GM12873 (cell line): ENCODE results near the gene SERP2.

Source experiments
- TF ChIP-seq, protein P1 (sequence below): IDR thresholded peaks from 2 replicates; pipeline ENCODE4 v1.5.1; 2012; ENCODE audit warnings: low read depth, mild to moderate bottlenecking, moderate library complexity, low read length, control low read depth; ENCODE audit not compliant: insufficient read depth; ENCODE audit errors: missing control alignments

SERP2 gene

DNA sequence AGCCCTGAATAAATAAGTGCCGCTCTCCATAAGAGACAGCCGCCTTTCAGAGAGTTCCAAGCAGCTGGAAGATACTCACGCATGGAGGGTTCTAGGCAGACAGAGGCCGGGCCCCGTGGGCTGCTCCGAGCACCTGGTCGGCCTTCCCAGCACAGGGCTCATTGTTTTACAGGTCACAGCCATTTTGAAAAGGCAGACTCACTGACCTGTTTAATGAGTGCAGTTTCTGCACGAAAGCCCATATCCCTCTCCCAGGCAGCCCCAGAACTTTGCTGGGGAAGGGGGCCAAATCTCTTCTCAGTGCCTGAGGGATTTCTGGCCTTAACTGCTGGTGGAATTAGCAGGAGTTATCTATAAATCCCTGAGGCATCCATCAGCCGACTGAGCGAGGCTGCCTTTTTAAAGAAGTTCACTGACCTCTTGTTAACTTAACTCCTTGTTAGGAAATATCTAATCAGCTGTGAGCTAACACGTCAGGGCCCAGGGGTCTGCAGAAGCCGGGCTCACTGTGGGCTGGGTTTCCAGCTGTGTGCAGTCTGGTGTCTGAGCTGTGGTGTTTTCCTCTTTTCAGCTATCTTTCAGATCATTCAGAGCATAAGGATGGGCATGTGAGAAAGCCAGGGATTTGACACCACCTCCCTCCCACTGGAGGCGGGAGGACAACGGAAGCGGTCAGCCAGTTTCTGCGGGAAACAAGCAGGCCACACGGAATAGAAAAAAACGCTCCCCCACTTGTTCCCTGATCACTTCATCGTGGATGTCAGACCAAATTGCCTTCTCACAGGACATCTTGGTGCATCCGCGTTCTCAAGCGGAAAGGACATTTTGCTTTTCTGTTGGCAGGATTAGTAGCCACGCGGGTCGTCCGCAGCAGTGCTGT lies 23.3 kb downstream of the SERP2 start:
- TF ChIP-seq, protein P1, sequence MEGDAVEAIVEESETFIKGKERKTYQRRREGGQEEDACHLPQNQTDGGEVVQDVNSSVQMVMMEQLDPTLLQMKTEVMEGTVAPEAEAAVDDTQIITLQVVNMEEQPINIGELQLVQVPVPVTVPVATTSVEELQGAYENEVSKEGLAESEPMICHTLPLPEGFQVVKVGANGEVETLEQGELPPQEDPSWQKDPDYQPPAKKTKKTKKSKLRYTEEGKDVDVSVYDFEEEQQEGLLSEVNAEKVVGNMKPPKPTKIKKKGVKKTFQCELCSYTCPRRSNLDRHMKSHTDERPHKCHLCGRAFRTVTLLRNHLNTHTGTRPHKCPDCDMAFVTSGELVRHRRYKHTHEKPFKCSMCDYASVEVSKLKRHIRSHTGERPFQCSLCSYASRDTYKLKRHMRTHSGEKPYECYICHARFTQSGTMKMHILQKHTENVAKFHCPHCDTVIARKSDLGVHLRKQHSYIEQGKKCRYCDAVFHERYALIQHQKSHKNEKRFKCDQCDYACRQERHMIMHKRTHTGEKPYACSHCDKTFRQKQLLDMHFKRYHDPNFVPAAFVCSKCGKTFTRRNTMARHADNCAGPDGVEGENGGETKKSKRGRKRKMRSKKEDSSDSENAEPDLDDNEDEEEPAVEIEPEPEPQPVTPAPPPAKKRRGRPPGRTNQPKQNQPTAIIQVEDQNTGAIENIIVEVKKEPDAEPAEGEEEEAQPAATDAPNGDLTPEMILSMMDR, result no peak

- TF ChIP-seq, protein P1, result no peak
These were observed 24.2 kb downstream of the SERP2 start for GRCh38 chr13:44397766-44398223.

DNA sequence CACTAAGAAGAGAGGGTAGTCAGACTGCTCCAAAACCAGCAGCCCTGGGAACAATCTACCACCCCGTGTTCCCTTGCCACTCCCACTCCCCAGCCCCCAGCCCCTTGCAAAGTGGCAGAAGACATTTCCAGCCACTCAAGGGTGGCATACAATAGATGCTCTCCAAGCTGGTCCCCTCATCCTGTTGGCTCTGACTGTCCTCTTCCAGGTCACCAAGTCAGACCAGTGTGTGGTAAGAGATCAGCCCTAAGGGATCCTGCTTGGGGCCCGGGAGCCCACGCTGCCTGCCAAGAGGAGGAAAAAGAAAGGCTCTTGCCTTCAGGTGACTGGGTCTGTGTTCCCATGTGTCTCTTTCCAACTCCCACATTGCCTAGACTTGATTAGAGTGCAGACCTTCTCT lies 25.0 kb downstream of the SERP2 start:
- TF ChIP-seq, protein P1, result no peak

- TF ChIP-seq, protein P1, result no peak
These were observed 25.4 kb downstream of the SERP2 start for GRCh38 chr13:44399074-44399473.

- TF ChIP-seq, protein P1, result no peak
These were observed 27.1 kb downstream of the SERP2 start for GRCh38 chr13:44400736-44401135.

GRCh38 chr13:44401577-44401976 lies 28.0 kb downstream of the SERP2 start:
- TF ChIP-seq, protein P1, result no peak

DNA sequence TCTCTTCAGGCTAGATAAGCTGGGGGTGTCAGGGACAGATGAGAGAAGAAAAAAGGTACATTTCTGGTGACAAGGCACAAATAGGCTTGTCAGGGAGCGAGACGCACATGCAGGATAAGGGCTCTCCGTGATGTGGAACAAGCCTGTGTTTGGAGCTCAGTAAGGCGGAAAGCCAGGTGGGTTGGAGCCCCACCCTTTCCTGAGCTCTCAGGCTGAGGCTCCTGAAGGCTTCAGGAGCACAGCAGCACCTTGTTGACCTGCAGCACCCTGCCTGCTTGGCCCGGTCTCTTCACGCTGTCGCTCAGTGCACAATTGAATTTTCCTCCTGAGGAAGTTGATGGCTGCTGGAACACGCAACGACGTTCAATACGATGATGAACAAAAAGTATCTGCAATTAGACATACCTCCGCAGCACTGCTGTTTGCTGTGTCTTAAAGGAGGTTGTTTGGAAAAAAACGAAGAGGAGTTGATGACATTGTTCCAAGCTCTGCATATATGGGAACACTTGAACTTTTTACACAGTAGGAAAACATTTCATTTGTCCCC lies 29.3 kb downstream of the SERP2 start:
- TF ChIP-seq, protein P1, result no peak
